GM12865 (cell line): ENCODE results near the gene NDUFAF4.

Experiments
- DNase-seq: peaks from one replicate; pipeline ENCODE4 v3.0.0; 2010; ENCODE audit warnings: low read depth
- H3K4me3 ChIP-seq: 2 replicates; pipeline ENCODE4 v1.5.1; 2011; ENCODE audit warnings: mild to moderate bottlenecking, low read depth, low read length, control low read depth
- TF ChIP-seq, protein P1 (sequence below): IDR thresholded peaks from 2 replicates; pipeline ENCODE4 v1.5.1; 2011; ENCODE audit warnings: low read length, control low read depth, low read depth, inconsistent platforms; ENCODE audit not compliant: insufficient read depth; ENCODE audit errors: missing control alignments

The NDUFAF4 gene

DNA sequence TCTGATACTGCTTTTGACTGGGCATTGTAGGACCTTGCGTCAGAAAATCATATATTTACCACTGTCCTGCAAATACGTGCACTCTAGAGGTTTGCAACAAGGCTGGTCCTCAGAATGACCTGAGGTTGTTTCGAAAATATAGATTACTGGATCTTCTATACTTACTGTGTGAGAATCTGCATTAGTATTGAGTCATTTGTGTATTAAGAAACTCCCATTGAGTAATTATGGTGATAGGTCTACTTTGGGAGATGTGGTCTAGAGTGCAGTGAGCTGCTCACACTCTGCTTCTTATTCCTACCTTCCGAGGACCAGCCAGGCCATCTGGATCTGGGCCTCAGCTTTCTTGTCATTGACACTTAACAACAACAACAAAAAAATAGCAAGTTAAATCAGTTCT lies 36.4 kb upstream of the NDUFAF4 start:
- H3K4me3 ChIP-seq, result no peak overlapping the region
- TF ChIP-seq, protein P1, sequence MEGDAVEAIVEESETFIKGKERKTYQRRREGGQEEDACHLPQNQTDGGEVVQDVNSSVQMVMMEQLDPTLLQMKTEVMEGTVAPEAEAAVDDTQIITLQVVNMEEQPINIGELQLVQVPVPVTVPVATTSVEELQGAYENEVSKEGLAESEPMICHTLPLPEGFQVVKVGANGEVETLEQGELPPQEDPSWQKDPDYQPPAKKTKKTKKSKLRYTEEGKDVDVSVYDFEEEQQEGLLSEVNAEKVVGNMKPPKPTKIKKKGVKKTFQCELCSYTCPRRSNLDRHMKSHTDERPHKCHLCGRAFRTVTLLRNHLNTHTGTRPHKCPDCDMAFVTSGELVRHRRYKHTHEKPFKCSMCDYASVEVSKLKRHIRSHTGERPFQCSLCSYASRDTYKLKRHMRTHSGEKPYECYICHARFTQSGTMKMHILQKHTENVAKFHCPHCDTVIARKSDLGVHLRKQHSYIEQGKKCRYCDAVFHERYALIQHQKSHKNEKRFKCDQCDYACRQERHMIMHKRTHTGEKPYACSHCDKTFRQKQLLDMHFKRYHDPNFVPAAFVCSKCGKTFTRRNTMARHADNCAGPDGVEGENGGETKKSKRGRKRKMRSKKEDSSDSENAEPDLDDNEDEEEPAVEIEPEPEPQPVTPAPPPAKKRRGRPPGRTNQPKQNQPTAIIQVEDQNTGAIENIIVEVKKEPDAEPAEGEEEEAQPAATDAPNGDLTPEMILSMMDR, result no peak
- DNase-seq, result peak; percentile 44

DNA sequence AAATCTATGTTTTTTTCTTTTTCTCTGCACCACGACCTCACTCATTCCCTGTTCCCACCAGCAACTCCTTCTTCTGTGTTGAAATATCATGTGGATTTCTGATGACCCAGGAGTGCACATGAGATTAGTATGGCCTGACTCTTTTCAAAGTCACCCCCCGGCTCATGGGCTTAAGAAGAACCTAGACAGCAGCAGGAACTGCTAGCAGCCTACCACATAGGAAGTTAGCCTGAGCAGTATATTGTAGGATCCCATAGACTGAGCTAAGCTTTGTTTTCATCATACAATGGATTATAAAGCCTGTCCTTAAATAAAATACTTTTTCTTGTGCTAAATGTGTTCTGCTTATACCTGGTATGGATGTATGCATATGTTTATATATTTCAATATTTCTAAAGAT lies 33.5 kb upstream of the NDUFAF4 start:
- DNase-seq, result no peak
- TF ChIP-seq, protein P1, result no peak
- no peak overlapping the region for H3K4me3 ChIP-seq

DNA sequence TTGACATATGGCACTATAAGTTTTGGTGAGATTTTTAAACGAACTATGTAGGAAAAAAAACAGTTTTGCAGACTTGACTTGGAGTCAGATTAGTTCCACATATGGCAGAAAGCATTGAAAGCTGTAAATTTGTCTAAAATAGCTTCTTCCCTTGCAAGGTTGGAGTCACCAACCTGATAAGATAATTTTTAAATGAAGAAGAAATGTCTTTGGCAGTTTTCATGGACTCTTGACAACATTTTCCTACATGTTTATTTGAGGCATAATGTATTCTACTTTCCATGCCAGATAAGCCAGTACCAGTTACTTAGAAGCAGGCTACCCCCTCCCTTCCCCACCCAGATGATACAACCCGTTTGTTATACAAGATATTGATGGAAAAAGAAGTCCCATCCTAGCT lies 32.0 kb upstream of the NDUFAF4 start:
- DNase-seq, result no peak
- H3K4me3 ChIP-seq, result no peak overlapping the region
- TF ChIP-seq, protein P1, result no peak

DNA sequence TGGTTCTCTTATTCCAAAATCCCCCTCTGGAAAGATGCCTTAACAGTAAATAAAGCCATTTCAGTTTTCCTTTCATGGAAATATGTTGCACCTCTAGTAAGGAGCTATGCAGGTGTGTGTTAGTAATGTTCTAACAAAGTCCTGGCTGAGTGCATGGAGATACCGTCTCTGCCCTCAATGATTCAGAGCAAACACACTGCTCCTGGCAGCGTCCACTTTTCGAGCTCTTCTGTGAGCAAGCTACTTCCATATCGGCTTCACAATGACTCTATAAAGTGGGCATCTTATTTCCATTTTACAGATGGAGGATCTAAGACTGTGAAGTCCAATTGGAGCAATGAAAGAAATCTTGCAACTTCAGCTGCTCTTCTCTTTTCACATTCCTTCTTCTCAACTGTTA lies 30.0 kb upstream of the NDUFAF4 start:
- H3K4me3 ChIP-seq, result no peak overlapping the region
- TF ChIP-seq, protein P1, result no peak
- no peak for DNase-seq

DNA sequence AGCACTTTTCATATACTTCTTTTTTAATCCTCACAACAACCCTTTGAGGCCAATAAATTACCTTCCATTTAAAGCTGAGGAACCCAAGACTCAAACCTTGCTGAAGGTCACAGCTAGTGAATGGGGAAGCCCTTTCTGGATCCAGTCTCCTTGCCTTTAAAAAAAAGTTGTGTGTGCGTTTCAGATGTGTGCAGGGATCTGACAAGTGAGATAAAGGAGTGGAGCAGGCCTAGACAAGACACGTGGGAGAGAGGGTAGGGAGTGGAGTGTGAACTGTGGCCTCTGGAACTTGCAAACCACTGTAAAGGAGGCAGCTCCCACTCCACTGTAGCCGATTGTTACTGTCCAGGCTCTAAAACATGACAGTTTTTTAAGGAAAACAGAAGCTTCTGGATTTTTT lies 28.7 kb upstream of the NDUFAF4 start:
- H3K4me3 ChIP-seq, result no peak overlapping the region
- TF ChIP-seq, protein P1, result no peak
- no peak for DNase-seq

DNA sequence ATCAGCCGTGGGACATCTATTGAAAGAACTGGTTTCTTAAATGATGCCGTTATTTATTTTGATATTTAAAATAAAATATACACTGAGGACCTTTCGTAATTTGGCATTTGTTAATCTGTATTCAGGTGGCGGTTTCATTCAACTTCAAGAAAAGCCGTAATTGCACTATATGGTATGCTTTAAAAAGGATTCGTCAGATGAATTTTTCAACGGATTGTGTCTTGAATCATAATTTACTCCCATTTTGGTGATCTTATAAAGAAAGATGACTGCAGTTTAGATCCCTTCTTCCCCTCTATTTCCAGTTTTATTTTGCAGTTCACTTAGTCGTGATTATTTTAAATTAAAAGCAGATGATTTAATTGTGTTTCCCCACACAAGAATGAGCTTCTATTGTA lies 27.6 kb upstream of the NDUFAF4 start:
- TF ChIP-seq, protein P1, result no peak
- peak overlapping the region; percentile 71 for H3K4me3 ChIP-seq
- DNase-seq, result no peak

DNA sequence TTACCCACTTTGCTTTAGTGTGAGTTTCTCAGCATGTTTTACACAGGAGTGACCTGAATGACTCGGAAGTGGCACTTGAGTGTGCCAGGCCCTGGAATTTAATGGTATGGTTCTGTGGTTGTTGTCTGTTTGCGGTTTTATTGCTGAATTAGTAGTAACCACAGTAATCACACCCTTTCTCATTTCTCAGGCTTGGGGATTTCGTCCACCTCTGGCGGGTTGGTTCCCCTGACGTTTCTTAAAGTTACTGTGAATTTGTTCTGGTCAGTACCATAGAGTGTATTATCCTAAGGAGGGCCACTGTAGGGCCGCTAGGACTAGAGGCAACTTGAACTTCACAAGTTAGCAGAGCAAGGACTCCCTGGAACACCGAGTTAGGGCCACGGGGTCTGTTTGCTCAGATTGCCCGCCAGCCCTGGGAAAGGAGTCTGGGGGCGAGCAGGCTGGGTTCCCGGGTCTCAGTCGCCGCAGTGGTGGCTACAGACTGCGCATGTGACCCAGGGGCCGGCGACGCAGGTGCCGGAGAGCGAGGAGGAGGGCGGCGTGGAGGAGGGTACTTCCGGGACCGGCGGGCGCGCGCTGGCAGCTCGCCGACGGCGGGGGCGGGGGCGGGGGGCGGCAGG lies 26.3 kb upstream of the NDUFAF4 start:
- peak overlapping the region; percentile 71 for H3K4me3 ChIP-seq
- no peak for DNase-seq
- TF ChIP-seq, protein P1, result no peak
